ENCODE results near the gene PPL.

PPL gene

GRCh38 chr16:4915226-4915761 lies 21.7 kb downstream of the PPL start:
- FAIRE-seq = no peak
- no peak for DNase-seq (ENCODE audit: insufficient read length, low spot score)
- TF ChIP-seq PAX5 (IDR thresholded peaks at IDR 0.05; ENCODE audit: insufficient read depth, low read length, severe bottlenecking) (no peak), TAF1 (IDR thresholded peaks at IDR 0.05; ENCODE audit: low read depth, low read length) (no peak), POLR2A (IDR thresholded peaks at IDR 0.05; ENCODE audit: low read depth, low read length) (no peak), SPI1 (IDR thresholded peaks at IDR 0.05; ENCODE audit: low read depth, low read length) (no peak), POLR2AphosphoS5 (IDR thresholded peaks at IDR 0.05; ENCODE audit: low read depth, low read length) (no peak), POU2F2 (IDR thresholded peaks at IDR 0.05; ENCODE audit: low read depth, low read length) (no peak)

DNA sequence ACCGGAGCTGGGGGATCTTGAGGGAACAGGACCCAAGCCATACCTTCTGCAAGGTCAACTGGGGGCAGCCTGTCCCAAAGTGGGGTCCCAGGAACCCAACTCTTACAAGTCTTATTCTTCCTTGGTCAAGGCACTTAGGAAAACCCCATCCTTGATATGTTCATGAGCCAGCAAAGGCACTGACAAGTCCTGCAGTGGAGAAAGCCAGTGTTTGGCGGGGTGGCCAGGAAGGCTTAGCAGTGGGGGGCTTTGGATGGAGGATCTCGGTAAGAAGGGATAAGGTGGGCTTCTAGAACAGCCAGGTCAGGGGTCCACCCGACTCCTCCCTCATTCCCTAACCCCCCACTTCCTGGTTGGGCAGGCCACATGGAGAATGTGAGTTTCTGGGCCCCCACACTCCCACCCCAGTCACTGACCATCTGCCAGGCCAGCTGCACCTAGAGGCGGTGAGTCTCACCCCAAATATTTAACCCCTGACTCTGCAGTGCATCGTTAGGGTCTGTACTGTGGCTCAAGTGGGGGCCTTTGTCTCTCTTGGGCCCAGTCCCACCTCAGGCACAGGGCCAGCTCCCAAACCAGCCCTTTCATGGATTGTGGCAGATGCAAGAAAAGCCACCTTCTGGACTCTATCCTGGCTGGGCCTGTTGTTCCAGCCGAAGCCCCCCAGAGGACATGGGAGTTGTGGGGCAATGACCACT lies 22.3 kb downstream of the PPL start:
- TF ChIP-seq SPI1 (IDR thresholded peaks at IDR 0.05; ENCODE audit: low read depth, low read length) (no peak), POLR2A (IDR thresholded peaks at IDR 0.05; ENCODE audit: low read depth, low read length) (no peak), POLR2AphosphoS5 (IDR thresholded peaks at IDR 0.05; ENCODE audit: low read depth, low read length) (no peak), POU2F2 (IDR thresholded peaks at IDR 0.05; ENCODE audit: low read depth, low read length) (no peak), TAF1 (IDR thresholded peaks at IDR 0.05; ENCODE audit: low read depth, low read length) (no peak), PAX5 (IDR thresholded peaks at IDR 0.05; ENCODE audit: insufficient read depth, low read length, severe bottlenecking) (no peak)
- no peak for FAIRE-seq
- no peak for DNase-seq (ENCODE audit: insufficient read length, low spot score)

- TF ChIP-seq POU2F2 (IDR thresholded peaks at IDR 0.05; ENCODE audit: low read depth, low read length) = no peak
- TF ChIP-seq POLR2A (IDR thresholded peaks at IDR 0.05; ENCODE audit: low read depth, low read length) = no peak
- TF ChIP-seq SPI1 (IDR thresholded peaks at IDR 0.05; ENCODE audit: low read depth, low read length) = no peak
- no peak for TF ChIP-seq POLR2AphosphoS5 (IDR thresholded peaks at IDR 0.05; ENCODE audit: low read depth, low read length)
- TF ChIP-seq PAX5 (IDR thresholded peaks at IDR 0.05; ENCODE audit: insufficient read depth, low read length, severe bottlenecking) = no peak
- TF ChIP-seq TAF1 (IDR thresholded peaks at IDR 0.05; ENCODE audit: low read depth, low read length) = no peak
- DNase-seq (ENCODE audit: insufficient read length, low spot score) (no peak), FAIRE-seq (no peak)
These were observed 23.0 kb downstream of the PPL start for GRCh38 chr16:4913774-4914525.

GRCh38 chr16:4913130-4913773 lies 23.7 kb downstream of the PPL start:
- no peak for TF ChIP-seq POLR2AphosphoS5 (IDR thresholded peaks at IDR 0.05; ENCODE audit: low read depth, low read length)
- DNase-seq (ENCODE audit: insufficient read length, low spot score) (no peak), FAIRE-seq (no peak)

GRCh38 chr16:4911970-4912386 lies 25.0 kb downstream of the PPL start:
- no peak for DNase-seq (ENCODE audit: insufficient read length, low spot score)
- FAIRE-seq = no peak
- TF ChIP-seq POU2F2 (IDR thresholded peaks at IDR 0.05; ENCODE audit: low read depth, low read length) = no peak
- no peak for TF ChIP-seq TAF1 (IDR thresholded peaks at IDR 0.05; ENCODE audit: low read depth, low read length)
- TF ChIP-seq SPI1 (IDR thresholded peaks at IDR 0.05; ENCODE audit: low read depth, low read length) = no peak
- no peak for TF ChIP-seq POLR2AphosphoS5 (IDR thresholded peaks at IDR 0.05; ENCODE audit: low read depth, low read length)
- no peak for TF ChIP-seq PAX5 (IDR thresholded peaks at IDR 0.05; ENCODE audit: insufficient read depth, low read length, severe bottlenecking)
- TF ChIP-seq POLR2A (IDR thresholded peaks at IDR 0.05; ENCODE audit: low read depth, low read length) = no peak

DNA sequence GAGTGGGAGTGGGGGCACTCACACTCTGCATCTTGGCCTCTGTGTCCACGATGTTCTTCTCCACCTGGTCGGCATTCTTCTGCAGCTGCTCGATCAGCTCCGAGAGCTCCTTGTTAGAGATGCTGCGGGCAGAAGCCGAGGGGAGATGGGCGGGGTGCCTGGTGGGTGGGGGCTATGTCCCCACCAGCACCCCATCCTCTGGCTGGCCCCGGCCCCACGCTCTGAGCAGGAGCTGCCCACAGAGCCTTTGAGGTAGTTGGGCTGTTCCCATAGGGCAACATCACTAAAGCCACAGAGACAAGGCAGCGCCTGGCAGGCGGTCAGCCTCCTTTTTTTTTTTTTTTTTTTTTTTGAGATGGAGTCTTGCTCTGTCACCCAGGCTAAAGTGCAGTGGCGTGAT lies 26.1 kb downstream of the PPL start:
- DNase-seq (ENCODE audit: insufficient read length, low spot score) (no peak), FAIRE-seq (no peak)
- TF ChIP-seq POLR2AphosphoS5 (IDR thresholded peaks at IDR 0.05; ENCODE audit: low read depth, low read length) (no peak), SPI1 (IDR thresholded peaks at IDR 0.05; ENCODE audit: low read depth, low read length) (no peak), POU2F2 (IDR thresholded peaks at IDR 0.05; ENCODE audit: low read depth, low read length) (no peak)

DNA sequence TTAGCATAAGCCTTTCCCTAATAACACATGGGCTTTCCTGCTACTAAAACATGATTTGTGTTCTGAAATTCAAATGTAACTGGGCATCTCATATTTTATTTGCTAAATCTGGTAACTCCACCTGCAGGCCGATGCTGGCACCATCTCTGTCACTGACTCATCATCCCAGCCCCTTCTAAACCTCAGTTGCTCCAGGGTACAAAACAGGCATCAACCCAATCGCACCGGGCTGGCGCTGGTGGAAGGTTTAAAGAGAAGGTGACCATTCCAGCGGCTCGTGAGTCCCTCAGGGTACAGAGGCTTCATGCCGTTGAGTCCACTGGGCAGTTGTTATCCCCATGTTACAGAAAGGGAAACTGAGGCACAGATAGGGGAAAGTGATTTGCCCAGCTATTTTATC lies 27.1 kb downstream of the PPL start:
- FAIRE-seq = no peak
- no peak for TF ChIP-seq SPI1 (IDR thresholded peaks at IDR 0.05; ENCODE audit: low read depth, low read length)
- no peak for TF ChIP-seq POLR2A (IDR thresholded peaks at IDR 0.05; ENCODE audit: low read depth, low read length)
- TF ChIP-seq PAX5 (IDR thresholded peaks at IDR 0.05; ENCODE audit: insufficient read depth, low read length, severe bottlenecking) = no peak
- no peak for TF ChIP-seq TAF1 (IDR thresholded peaks at IDR 0.05; ENCODE audit: low read depth, low read length)
- no peak for TF ChIP-seq POU2F2 (IDR thresholded peaks at IDR 0.05; ENCODE audit: low read depth, low read length)
- no peak for TF ChIP-seq POLR2AphosphoS5 (IDR thresholded peaks at IDR 0.05; ENCODE audit: low read depth, low read length)
- no peak for DNase-seq (ENCODE audit: insufficient read length, low spot score)

DNA sequence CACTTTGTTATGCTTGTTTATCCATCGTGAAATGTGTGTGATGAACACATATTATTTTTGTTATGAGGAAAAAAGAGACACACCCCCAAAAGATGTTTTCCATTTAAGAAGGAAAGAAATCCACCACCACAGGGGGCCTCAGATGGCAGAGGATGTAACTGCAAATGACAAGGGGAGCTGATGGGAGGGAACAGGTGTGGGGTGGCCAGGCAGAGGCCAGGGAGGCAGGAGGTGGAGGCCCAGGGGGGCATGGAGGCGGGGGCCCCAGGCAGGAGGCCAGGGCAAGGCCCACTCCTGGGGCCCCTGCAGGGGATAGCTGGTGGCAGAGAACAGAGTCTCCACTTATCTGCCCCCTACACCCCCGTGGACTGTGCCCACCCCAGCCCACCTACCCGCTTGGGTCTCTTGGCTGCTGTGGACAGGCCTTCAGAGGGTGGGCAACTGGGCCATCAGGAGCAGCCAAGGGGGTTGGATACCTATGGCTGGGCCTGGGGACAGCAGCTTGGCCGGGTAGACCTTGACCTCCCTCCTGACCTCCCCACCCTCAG lies 28.0 kb downstream of the PPL start:
- DNase-seq (ENCODE audit: insufficient read length, low spot score) (no peak), FAIRE-seq (no peak)
- TF ChIP-seq POU2F2 (IDR thresholded peaks at IDR 0.05; ENCODE audit: low read depth, low read length) (no peak), POLR2A (IDR thresholded peaks at IDR 0.05; ENCODE audit: low read depth, low read length) (no peak), SPI1 (IDR thresholded peaks at IDR 0.05; ENCODE audit: low read depth, low read length) (no peak), PAX5 (IDR thresholded peaks at IDR 0.05; ENCODE audit: insufficient read depth, low read length, severe bottlenecking) (no peak), POLR2AphosphoS5 (IDR thresholded peaks at IDR 0.05; ENCODE audit: low read depth, low read length) (no peak), TAF1 (IDR thresholded peaks at IDR 0.05; ENCODE audit: low read depth, low read length) (no peak)

- DNase-seq (ENCODE audit: insufficient read length, low spot score) (no peak), FAIRE-seq (no peak)
- TF ChIP-seq POU2F2 (IDR thresholded peaks at IDR 0.05; ENCODE audit: low read depth, low read length) (no peak), PAX5 (IDR thresholded peaks at IDR 0.05; ENCODE audit: insufficient read depth, low read length, severe bottlenecking) (no peak), SPI1 (IDR thresholded peaks at IDR 0.05; ENCODE audit: low read depth, low read length) (no peak), TAF1 (IDR thresholded peaks at IDR 0.05; ENCODE audit: low read depth, low read length) (no peak), POLR2A (IDR thresholded peaks at IDR 0.05; ENCODE audit: low read depth, low read length) (no peak), POLR2AphosphoS5 (IDR thresholded peaks at IDR 0.05; ENCODE audit: low read depth, low read length) (no peak)
These were observed 31.9 kb downstream of the PPL start for GRCh38 chr16:4904942-4905615.

Data from GM12891 (cell line).